ENCODE data around the gene CIBAR2.

GRCh38 chr16:85084841-85085510, 27.3 kb downstream of the CIBAR2 start:
- TF ChIP-seq CTCF (IDR thresholded peaks at IDR 0.05) (no peak), POLR2AphosphoS5 (IDR thresholded peaks at IDR 0.05) (no peak)

All from esophagus muscularis mucosa (tissue), 3 donors.